MM.1S (cell line): ENCODE results near the gene CFAP298.

Source experiments
- CTCF ChIP-seq: fragments of 300-600 bp; sonication (generic); IDR thresholded peaks from 2 replicates; pipeline ENCODE4 v1.5.1; 2016; ENCODE audit warnings: antibody characterized with exemption, low read length, mixed read lengths
- EZH2phosphoT487 ChIP-seq: fragments of 300-600 bp; sonication (generic); IDR thresholded peaks from 2 replicates; pipeline ENCODE4 v1.6.1; 2018; ENCODE audit warnings: antibody characterized with exemption, low read length

- no peak for TF ChIP-seq CTCF
- no peak for TF ChIP-seq EZH2phosphoT487
Measured at GRCh38 chr21:32592929-32593502, 19.2 kb downstream of the CFAP298 start.
